BJ (cell line): ENCODE measurements around the gene TXNRD1. TPM values are rescaled to one million over a fixed set of nuclear protein-coding genes. Genes with fewer than 3 reads are reported as not detected.
A peak's percentile ranks its signal among the peaks of the same experiment; 100 is the strongest.

ENCODE experiments used
- CTCF ChIA-PET: fragments of 350-600 bp; formaldehyde crosslinking; extraction: SDS; loops from one replicate; lab custom pipeline; 2021; ENCODE audit warnings: antibody characterized with exemption, inconsistent platforms; lab: Yijun Ruan, JAX
- POLR2A ChIA-PET: fragments of 300-600 bp; sonication (Branson Sonifier 250); formaldehyde crosslinking; extraction: SDS; loops from one replicate; lab custom pipeline; 2021; ENCODE audit warnings: antibody characterized with exemption; lab: Charles Lee
- DNase-seq: peaks from one replicate; pipeline ENCODE4 v3.0.0-alpha.2; 2011; ENCODE audit warnings: low read depth
- H3K27me3 ChIP-seq: 2 replicates; pipeline ENCODE4 v1.6.0; 2011; ENCODE audit warnings: low read length; ENCODE audit not compliant: control insufficient read depth, insufficient read depth
- H3K36me3 ChIP-seq: 2 replicates; pipeline ENCODE4 v1.5.1; 2011; ENCODE audit warnings: low read length; ENCODE audit not compliant: control insufficient read depth, insufficient read depth
- H3K4me3 ChIP-seq: 2 replicates; pipeline ENCODE4 v1.5.1; 2011; ENCODE audit warnings: low read depth, mild to moderate bottlenecking, control low read depth, low read length
- polyA plus RNA-seq: library from polyadenylated mRNA; depleted of rRNA; stranded (reverse); fragments of >200 nt; gene quantifications from 2 replicates; pipeline ENCODE4 v1.2.3, GENCODE V29; 2011
- TF ChIP-seq, protein P1 (sequence below): IDR thresholded peaks from 2 replicates; pipeline ENCODE4 v1.5.1; 2011; ENCODE audit warnings: low read depth, mild to moderate bottlenecking, control low read depth, inconsistent platforms, low read length, moderate library complexity; ENCODE audit not compliant: insufficient read depth

TXNRD1 gene
- polyA plus RNA-seq, 1 experiment = 1,028 TPM

DNA sequence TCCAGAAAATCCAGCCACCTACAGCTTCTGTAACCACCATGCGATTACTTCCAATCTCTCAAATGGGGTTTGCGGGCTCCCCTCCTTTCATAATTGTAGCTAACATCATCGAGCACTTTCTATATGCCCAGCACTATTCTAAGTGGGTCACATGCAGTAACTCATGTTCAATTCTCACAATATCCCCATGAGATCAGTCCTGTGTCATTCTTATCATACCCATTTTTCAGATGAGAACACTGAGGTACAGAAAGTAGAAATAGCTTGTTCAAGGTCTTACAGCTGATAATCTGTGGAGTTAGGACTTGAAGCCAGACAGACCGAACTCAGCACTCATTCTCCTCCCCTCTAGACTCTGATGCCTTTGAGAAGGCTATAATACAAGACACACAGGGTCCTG is 162.8 kb downstream of the TXNRD1 start:
- Histone ChIP-seq H3K27me3 (no peaks in the 10 kb centered on the region), H3K36me3 (no peaks in the 10 kb centered on the region), H3K4me3 (no peak overlapping the region)
- TF ChIP-seq, protein P1, sequence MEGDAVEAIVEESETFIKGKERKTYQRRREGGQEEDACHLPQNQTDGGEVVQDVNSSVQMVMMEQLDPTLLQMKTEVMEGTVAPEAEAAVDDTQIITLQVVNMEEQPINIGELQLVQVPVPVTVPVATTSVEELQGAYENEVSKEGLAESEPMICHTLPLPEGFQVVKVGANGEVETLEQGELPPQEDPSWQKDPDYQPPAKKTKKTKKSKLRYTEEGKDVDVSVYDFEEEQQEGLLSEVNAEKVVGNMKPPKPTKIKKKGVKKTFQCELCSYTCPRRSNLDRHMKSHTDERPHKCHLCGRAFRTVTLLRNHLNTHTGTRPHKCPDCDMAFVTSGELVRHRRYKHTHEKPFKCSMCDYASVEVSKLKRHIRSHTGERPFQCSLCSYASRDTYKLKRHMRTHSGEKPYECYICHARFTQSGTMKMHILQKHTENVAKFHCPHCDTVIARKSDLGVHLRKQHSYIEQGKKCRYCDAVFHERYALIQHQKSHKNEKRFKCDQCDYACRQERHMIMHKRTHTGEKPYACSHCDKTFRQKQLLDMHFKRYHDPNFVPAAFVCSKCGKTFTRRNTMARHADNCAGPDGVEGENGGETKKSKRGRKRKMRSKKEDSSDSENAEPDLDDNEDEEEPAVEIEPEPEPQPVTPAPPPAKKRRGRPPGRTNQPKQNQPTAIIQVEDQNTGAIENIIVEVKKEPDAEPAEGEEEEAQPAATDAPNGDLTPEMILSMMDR = no peak
- CTCF ChIA-PET = interaction anchor here (1.7 to 2.8 kb wide), 2 partner anchors 498 to 509 kb away, joined by 3 to 14 read pairs; no protein-coding TSS in a partner anchor
- POLR2A ChIA-PET = no interaction called here
- no peak for DNase-seq

DNA sequence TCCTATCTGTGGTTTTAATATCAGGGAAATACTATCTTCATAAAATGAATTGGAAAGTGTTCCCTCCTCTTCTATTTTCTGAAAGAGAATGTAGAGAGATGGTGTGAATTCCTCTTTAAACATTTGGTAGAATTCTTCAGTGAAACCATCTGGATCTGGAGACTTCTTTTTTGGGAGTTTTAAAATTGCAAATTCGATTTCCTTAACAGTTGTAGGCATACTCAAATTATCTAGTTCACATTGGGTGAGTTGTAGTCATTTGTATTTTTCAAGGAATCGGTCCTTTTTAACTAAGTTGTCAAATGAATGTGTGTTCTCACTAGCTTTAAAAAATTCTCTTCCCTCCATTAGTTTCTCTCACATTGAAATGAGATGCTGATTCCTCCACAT is 165.8 kb downstream of the TXNRD1 start:
- H3K36me3 ChIP-seq = no peaks in the 10 kb centered on the region
- no peak overlapping the region for H3K4me3 ChIP-seq
- TF ChIP-seq, protein P1 = no peak
- CTCF ChIA-PET = interaction anchor here (0.6 to 2.5 kb wide), 69 partner anchors 9 to 1372 kb away, joined by 3 to 42 read pairs (median 4); partner anchors contain the start of gene NOPCHAP1
- POLR2A ChIA-PET = no interaction called here
- no peak for DNase-seq
- no peaks in the 10 kb centered on the region for H3K27me3 ChIP-seq

DNA sequence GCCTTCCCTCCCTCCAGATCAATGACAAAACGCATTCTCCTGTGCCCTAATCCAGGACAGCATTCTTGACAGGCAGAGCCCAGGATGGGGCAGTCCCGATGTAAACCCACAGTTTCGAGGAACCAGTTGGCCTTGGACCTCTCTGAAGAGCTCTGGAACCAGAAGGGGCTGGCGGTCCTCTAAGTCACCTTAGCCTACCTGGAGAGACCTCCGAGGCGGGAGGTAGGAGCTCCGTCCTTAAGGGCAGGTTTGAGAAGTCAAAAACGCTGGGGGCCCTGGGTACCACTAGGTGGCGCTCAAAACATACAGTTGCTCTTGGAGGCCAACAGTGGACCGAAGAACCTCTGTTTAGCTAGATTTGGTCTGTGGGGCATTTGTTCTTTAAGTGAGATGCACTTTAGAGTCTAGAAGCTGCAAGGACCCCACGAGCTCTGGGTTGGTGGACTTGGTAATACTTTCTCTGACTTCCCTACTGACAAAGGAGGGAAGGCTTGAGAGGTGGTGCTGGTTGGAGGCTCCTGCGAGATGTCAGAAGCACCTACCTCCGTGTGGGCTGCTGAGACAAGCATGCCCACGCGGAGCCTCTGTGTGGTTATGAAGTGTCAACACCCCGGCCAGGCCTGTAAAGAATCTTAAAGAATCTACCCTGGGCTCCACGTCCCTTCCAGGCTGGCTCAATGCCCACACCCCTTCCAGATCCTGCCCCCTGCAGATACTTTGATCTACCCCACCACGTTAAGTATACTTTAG is 166.3 kb downstream of the TXNRD1 start:
- POLR2A ChIA-PET = no interaction called here
- Histone ChIP-seq H3K27me3 (no peaks in the 10 kb centered on the region), H3K36me3 (no peaks in the 10 kb centered on the region), H3K4me3 (no peak overlapping the region)
- CTCF ChIA-PET = interaction anchor here (0.6 to 2.5 kb wide), 76 partner anchors 9 to 1373 kb away, joined by 3 to 42 read pairs (median 3); partner anchors contain the start of gene NOPCHAP1
- TF ChIP-seq, protein P1 = peak; percentile 98
- DNase-seq = no peak

DNA sequence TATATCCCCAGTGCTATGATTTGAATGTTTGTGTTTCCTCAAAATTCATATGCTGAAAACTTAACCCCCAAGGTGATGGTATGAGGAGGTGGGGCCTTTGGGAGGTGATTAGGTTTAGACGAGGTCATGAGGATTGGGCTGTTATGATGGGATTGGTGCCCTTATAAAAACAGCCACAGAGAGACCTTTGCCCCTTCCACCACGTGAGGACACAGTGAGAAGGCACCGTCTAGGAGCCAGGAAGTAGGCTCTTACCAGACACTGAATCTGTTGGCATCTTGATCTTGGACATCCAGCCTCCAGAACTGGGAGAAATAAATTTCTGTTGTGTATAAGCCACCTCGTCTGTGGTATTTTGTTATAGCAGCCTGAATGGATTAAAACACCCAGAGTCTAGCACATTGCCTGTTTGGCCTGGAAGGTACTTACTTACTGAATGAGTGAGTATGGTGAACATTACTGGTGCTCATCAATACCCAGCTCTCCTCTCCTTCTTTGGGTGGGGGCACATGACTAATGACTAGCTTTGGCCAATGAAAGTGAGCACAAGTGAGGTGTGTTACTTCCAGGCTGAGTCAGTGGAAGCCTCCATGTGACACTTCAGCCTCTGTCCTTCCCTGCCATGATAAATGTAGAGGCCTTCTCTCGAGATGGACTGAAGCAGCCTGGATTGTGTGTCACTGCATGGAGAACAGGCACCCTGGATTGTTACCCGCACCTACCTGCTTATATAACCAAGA is 168.7 kb downstream of the TXNRD1 start:
- TF ChIP-seq, protein P1 = no peak
- DNase-seq = no peak
- Histone ChIP-seq H3K27me3 (no peaks in the 10 kb centered on the region), H3K36me3 (no peaks in the 10 kb centered on the region), H3K4me3 (no peak overlapping the region)
- CTCF ChIA-PET = no interaction called here
- POLR2A ChIA-PET = no interaction called here

DNA sequence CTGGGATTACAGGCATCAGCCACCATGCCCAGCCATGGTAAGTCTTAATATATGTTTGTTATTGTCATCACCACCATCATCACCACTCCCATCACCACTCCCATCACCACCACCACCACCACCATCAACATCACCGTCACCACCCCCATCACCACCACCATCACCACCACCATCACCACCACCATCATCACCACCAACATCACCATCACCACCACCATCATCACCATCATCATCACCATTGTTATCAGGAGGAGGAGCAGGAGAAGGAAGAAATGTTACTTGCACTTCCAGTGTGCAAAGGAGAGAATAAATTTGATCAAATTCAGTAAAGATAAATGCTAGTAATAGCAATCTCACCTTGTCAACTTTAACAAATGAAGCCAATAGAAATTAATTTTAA is 169.9 kb downstream of the TXNRD1 start:
- ChIA-PET POLR2A (no interaction called here), CTCF (interaction anchor here (1.3 kb wide), 1 partner anchor 491 kb away, joined by 5 read pairs; no protein-coding TSS in a partner anchor)
- DNase-seq = no peak
- TF ChIP-seq, protein P1 = no peak
- no peaks in the 10 kb centered on the region for H3K27me3 ChIP-seq
- no peak overlapping the region for H3K4me3 ChIP-seq
- no peaks in the 10 kb centered on the region for H3K36me3 ChIP-seq
